Epithelial cell of esophagus (primary cell): ENCODE data around the gene SLC17A1.

Experiments used
- DNase-seq: peaks from one replicate; pipeline ENCODE4 v3.0.0; 2010; ENCODE audit warnings: low read depth
- H3K4me3 ChIP-seq: 2 replicates; pipeline ENCODE4 v1.5.1; 2011; ENCODE audit warnings: mild to moderate bottlenecking, low read length, control low read depth
- CTCF ChIP-seq: IDR thresholded peaks from 2 replicates; pipeline ENCODE4 v1.5.1; 2011; ENCODE audit warnings: low read depth, mild to moderate bottlenecking, low read length, control low read depth, inconsistent platforms; ENCODE audit not compliant: insufficient read depth; ENCODE audit errors: missing control alignments

SLC17A1 gene

GRCh38 chr6:25787428-25787827, 44.4 kb downstream of the SLC17A1 start:
- no peak for TF ChIP-seq CTCF
- no peak for DNase-seq
- H3K4me3 ChIP-seq = no peak overlapping the region

- no peak overlapping the region for H3K4me3 ChIP-seq
- no peak for TF ChIP-seq CTCF
- no peak for DNase-seq
Observed at GRCh38 chr6:25781134-25781533, 50.7 kb downstream of the SLC17A1 start.

- no peak for TF ChIP-seq CTCF
- DNase-seq = no peak
Observed at GRCh38 chr6:25777856-25778649, 53.8 kb downstream of the SLC17A1 start.

DNA sequence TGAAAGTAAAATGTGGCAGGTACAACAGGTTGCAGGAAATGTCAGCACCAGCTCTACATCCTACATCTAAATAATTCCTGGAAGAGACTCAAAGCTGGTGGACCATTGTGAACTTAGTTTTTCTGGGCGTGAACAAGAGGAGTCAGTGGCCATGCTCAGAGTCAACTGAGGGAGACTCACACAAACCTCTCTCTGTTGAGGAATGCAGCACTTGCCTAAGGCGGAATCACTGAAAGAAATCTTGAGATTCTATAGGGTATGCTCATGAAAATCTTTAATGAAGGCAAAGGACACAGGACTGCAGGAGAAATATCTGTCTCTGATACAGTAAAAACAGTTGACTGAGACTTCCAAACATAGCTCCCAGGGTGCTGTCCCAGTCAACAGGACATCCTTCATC, 54.8 kb downstream of the SLC17A1 start:
- H3K4me3 ChIP-seq = no peak overlapping the region
- no peak for TF ChIP-seq CTCF
- DNase-seq = no peak

More at GRCh38 chr6:25777856-25778649, 53.8 kb downstream of the SLC17A1 start:
- H3K4me3 ChIP-seq = no peak overlapping the region

DNA sequence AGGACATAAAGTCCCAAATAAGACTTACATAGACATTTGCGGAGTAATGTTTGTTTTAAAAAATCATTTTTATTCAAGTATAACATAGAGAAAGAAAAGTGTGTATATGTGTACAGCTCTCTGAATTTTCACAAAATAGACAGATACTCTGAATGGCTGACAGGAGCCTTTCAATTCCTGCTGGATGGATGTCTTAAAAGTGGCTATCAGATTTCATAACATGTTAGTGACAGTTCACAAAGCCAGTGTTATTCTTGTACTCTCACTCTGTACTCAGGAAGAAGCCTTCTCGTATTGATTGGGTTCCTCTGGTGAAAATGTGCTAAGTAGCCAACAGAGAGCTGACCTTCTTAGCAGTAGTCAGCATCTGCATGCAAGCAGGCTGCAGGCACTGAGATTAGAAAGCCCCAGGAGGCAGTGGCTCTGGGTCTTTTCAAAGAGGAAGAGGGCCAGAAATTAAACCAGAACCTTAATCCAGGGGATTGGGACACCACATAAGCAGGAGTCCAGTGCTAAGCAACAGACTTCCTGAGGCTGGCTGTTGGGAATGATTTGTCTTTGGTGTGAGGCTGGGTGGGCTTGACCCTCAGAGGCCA, 57.6 kb downstream of the SLC17A1 start:
- no peak overlapping the region for H3K4me3 ChIP-seq
- no peak for DNase-seq
- no peak for TF ChIP-seq CTCF

DNA sequence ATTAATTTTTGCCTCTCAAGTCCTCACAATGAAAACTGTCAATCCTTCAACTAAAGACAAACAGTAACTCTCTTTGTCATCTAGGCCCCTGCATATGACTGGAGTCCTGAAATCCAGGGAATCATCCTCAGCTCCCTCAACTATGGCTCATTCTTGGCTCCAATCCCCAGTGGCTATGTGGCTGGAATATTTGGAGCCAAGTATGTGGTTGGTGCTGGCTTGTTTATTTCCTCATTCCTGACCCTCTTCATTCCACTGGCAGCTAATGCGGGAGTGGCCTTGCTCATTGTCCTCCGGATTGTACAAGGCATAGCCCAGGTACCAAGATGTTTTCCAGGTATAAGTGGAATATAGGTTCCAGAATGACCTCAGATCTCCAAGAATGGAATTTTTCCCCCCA, 61.9 kb downstream of the SLC17A1 start:
- TF ChIP-seq CTCF = no peak
- peak; percentile 40 for DNase-seq
- H3K4me3 ChIP-seq = no peak overlapping the region
